Measurements from ENCODE around the gene TLK1.

- no peak for TF ChIP-seq CTCF (conservative IDR thresholded peaks at IDR 0.05; ENCODE audit: low read depth, low read length)
- no peak for TF ChIP-seq EZH2 (IDR thresholded peaks at IDR 0.05; ENCODE audit: borderline replicate concordance, low read depth, low read length, poor library complexity, severe bottlenecking)
Observed at GRCh38 chr2:171083451-171083850, 77.2 kb downstream of the TLK1 start.
